ENCODE measurements around the gene PDE11A. TPM values are rescaled to one million over a fixed set of nuclear protein-coding genes. Genes with fewer than 3 reads are reported as not detected.

Gene PDE11A
- total and polyA plus RNA-seq, 2 of the 13 experiments (the other 11 are each of a cell fraction or from before 2014, with no cell fraction given), result 1.2 to 1.7 TPM

- no peak for TF ChIP-seq ZBTB39 (CRISPR knock-in tag; IDR thresholded peaks at IDR 0.05)
- no peak for TF ChIP-seq SP2 (CRISPR knock-in tag; IDR thresholded peaks at IDR 0.05)
- TF ChIP-seq ZNF10 (CRISPR knock-in tag; IDR thresholded peaks at IDR 0.05; ENCODE audit: borderline replicate concordance, low read depth), result no peak
- TF ChIP-seq, protein P1, sequence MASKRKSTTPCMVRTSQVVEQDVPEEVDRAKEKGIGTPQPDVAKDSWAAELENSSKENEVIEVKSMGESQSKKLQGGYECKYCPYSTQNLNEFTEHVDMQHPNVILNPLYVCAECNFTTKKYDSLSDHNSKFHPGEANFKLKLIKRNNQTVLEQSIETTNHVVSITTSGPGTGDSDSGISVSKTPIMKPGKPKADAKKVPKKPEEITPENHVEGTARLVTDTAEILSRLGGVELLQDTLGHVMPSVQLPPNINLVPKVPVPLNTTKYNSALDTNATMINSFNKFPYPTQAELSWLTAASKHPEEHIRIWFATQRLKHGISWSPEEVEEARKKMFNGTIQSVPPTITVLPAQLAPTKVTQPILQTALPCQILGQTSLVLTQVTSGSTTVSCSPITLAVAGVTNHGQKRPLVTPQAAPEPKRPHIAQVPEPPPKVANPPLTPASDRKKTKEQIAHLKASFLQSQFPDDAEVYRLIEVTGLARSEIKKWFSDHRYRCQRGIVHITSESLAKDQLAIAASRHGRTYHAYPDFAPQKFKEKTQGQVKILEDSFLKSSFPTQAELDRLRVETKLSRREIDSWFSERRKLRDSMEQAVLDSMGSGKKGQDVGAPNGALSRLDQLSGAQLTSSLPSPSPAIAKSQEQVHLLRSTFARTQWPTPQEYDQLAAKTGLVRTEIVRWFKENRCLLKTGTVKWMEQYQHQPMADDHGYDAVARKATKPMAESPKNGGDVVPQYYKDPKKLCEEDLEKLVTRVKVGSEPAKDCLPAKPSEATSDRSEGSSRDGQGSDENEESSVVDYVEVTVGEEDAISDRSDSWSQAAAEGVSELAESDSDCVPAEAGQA (IDR thresholded peaks at IDR 0.05; ENCODE audit: low read depth), result no peak
- TF ChIP-seq, protein P1 (CRISPR knock-in tag; IDR thresholded peaks at IDR 0.05; ENCODE audit: borderline replicate concordance), result no peak
- TF ChIP-seq FOXA1 (IDR thresholded peaks at IDR 0.05), result no peak
- no peak for TF ChIP-seq FOXA1 (CRISPR knock-in tag; IDR thresholded peaks at IDR 0.05)
- TF ChIP-seq MTF2 (CRISPR knock-in tag; IDR thresholded peaks at IDR 0.05; ENCODE audit: borderline replicate concordance), result no peak
These were observed 73.6 kb downstream of the PDE11A start (continued) for GRCh38 chr2:177998996-177999395.
